Activated CD4-positive, alpha-beta T cell treated with anti-CD3 and anti-CD28 coated beads for 36 hours (primary cell): ENCODE measurements around the gene TTYH2. TPM values are rescaled to one million over a fixed set of nuclear protein-coding genes. Genes with fewer than 3 reads are reported as not detected.

Source experiments
- ATAC-seq: fragments of 200-7000 bp; cut with Tn5 transposase; one replicate; pipeline ENCODE4 v1.10.0; 2021; ENCODE audit warnings: mild to moderate bottlenecking, moderate library complexity
- CTCF ChIA-PET: fragments of 350-600 bp; sonication (Branson Sonifier 250); formaldehyde crosslinking; loops from one replicate; lab custom pipeline; 2021; ENCODE audit warnings: antibody characterized with exemption; lab: Charles Lee
- POLR2A ChIA-PET: fragments of 350-600 bp; sonication (Branson Sonifier 250); formaldehyde crosslinking; loops from one replicate; lab custom pipeline; 2021; ENCODE audit warnings: antibody characterized with exemption, inconsistent platforms; lab: Charles Lee
- DNase-seq: peaks from one replicate; pipeline ENCODE4 v3.0.0-alpha.2; 2020
- H3K27ac Mint-ChIP-seq: one replicate; pipeline ENCODE4 v1.8.0; 2021; ENCODE audit warnings: mixed read lengths
- H3K27me3 Mint-ChIP-seq: one replicate; pipeline ENCODE4 v1.8.0; 2021; ENCODE audit warnings: mixed read lengths
- H3K36me3 Mint-ChIP-seq: one replicate; pipeline ENCODE4 v1.8.0; 2021; ENCODE audit warnings: low read depth, mixed read lengths
- H3K4me1 Mint-ChIP-seq: one replicate; pipeline ENCODE4 v1.8.0; 2021; ENCODE audit warnings: mixed read lengths
- H3K4me3 Mint-ChIP-seq: one replicate; pipeline ENCODE4 v1.8.0; 2021; ENCODE audit warnings: mild to moderate bottlenecking, moderate library complexity, mixed read lengths
- H3K9me3 Mint-ChIP-seq: one replicate; pipeline ENCODE4 v1.8.0; 2021; ENCODE audit warnings: low read depth, mixed read lengths
- intact Hi-C, 2 experiments: fragments of 100-400 bp; cut with DNase I in 1 of 2; cut with micrococcal nuclease in 1 of 2; formaldehyde crosslinking; loops; one replicate each; pipeline versions ENCODE4 v1.14.2 to v1.15.1; 2022 to 2024; cut with DNase I, micrococcal nuclease
- total RNA-seq, 2 experiments: library from RNA; stranded (reverse); gene quantifications; one replicate each; pipeline ENCODE4 v1.2.3, GENCODE V29; 2021

The TTYH2 gene, protein sequence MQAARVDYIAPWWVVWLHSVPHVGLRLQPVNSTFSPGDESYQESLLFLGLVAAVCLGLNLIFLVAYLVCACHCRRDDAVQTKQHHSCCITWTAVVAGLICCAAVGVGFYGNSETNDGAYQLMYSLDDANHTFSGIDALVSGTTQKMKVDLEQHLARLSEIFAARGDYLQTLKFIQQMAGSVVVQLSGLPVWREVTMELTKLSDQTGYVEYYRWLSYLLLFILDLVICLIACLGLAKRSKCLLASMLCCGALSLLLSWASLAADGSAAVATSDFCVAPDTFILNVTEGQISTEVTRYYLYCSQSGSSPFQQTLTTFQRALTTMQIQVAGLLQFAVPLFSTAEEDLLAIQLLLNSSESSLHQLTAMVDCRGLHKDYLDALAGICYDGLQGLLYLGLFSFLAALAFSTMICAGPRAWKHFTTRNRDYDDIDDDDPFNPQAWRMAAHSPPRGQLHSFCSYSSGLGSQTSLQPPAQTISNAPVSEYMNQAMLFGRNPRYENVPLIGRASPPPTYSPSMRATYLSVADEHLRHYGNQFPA
- 1 to 10 TPM; 2.7 to 3.4 TPM for total RNA-seq

DNA sequence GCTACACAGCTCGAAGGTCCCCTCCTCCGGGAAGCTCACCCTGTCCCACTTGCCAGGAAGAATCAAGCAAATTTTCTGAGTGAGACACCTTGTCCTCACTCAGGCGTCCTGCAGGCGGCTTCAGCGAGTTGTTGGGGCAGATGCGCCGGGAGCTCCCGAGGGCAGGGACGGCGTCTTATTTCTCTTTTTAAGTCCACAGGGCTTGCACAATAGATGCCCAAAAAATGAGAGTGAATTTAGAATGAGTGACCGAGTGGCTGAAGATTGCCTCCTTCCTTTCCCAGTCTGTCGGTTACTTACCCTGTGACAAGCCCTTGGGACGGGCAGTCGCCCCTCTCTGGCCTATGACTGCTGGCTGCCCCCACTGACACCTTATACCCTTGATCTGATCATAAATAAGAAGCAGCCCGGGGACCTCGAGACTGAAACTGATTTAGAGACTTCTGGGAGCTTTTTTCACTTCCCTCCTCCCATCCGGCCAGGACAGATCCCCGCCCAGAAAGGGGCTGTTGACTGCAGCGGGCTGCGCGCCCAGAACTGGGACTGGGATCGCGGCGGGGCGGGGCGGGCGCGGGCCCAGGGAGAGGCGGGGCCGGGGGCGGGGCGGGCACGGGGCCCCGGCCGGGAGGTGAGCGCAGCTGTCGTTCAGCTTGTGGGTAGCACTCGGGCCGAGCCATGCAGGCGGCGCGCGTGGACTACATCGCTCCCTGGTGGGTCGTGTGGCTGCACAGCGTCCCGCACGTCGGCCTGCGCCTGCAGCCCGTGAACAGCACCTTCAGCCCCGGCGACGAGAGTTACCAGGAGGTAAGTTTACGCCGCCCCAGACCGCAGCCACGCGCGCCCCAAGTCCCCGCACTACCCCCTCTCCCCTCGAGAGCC, at the start of gene TTYH2:
TSS of gene TTYH2 (plus strand) at position 659 of the 879 bp plus-strand sequence. CDS start at position 676, 17 bp downstream.
- DNase-seq (peak; percentile 82), ATAC-seq (peak; percentile 62)
- H3K36me3 Mint-ChIP-seq: peaks cover 32% of the 10 kb centered on the region
- peak within 1 kb of the TSS; percentile 75 for H3K27ac Mint-ChIP-seq
- POLR2A ChIA-PET: interaction anchor here (0.6 to 1.2 kb wide), 5 partner anchors 10 to 86 kb away, joined by 3 to 6 read pairs (median 3); partner anchors contain the start of gene RPL38
- CTCF ChIA-PET: interaction anchor here (0.9 to 1.4 kb wide), 5 partner anchors 10 to 156 kb away, joined by 3 to 10 read pairs (median 6); partner anchors contain the start of gene RPL38
- H3K4me3 Mint-ChIP-seq: peak within 1 kb of the TSS; percentile 74
- intact Hi-C loops: loop anchor here (1.0 to 5.0 kb wide), 9 partner anchors 8 to 1001 kb away; partner anchors contain the start of genes NAT9 (in 1 of the 2) and RPL38 (in 1 of the 2)
- H3K9me3 Mint-ChIP-seq: no peaks in the 10 kb centered on the region
- no peaks in the 10 kb centered on the region for H3K27me3 Mint-ChIP-seq
- H3K4me1 Mint-ChIP-seq: peaks cover 61% of the 10 kb centered on the region

DNA sequence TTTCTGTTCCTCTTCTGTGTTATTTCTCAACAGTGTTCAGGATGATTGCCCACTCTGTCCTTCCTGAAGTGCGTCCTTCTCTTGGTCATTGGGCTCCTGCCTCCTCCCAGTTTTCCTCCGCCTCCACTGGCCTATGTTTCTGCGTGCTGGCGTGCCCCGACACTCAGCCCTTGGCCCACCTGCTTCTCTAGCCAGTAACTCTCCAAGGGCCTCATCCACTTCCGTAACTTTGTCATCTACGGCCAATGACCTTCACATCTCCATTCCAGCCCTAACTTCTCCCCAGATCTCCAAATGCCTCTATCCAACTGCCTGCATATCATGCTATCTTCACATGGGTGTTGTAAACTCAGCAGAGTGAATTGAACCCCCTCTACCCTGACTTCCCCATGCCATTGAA, 49.5 kb upstream of the TTYH2 start:
- Mint-ChIP-seq H3K4me1 (peaks cover 2% of the 10 kb centered on the region), H3K27ac (no peak overlapping the region), H3K4me3 (no peak overlapping the region), H3K9me3 (no peaks in the 10 kb centered on the region), H3K27me3 (peaks cover 14% of the 10 kb centered on the region), H3K36me3 (no peaks in the 10 kb centered on the region)
- intact Hi-C loops: no loop called here
- no peak for DNase-seq
- ChIA-PET CTCF (interaction anchor here (0.7 kb wide), 1 partner anchor 1342 kb away, joined by 3 read pairs; no protein-coding TSS in a partner anchor), POLR2A (no interaction called here)
- ATAC-seq: no peak

DNA sequence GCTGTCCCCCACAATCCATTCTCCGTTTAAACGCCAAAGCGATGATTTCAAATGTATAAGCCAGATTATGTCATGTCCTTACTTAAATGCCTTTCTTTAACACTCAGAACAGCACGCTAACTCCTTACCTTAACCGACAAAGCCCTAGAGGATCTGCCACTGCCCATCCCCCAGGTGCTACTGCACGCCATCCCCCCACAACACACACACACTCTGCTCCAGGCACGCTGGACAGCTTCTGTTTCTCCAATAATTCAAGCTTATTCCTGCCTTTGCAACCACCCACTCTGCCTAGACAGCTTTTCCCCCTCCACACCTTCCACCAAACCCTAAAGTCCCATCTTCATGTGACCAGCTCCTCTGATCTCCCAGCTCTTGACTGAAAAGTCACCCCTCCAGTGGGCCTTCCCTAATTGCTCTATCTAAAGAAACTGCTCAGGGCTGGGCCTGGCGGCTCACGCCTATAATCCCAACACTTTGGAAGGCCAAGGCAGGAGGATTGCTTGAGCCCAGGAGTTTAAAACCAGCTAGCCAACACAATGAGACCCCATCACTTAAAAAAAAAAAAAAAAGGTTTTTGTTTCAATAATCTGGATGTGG, 48.8 kb upstream of the TTYH2 start:
- CTCF ChIA-PET: no interaction called here
- no peak overlapping the region for H3K4me3 Mint-ChIP-seq

DNA sequence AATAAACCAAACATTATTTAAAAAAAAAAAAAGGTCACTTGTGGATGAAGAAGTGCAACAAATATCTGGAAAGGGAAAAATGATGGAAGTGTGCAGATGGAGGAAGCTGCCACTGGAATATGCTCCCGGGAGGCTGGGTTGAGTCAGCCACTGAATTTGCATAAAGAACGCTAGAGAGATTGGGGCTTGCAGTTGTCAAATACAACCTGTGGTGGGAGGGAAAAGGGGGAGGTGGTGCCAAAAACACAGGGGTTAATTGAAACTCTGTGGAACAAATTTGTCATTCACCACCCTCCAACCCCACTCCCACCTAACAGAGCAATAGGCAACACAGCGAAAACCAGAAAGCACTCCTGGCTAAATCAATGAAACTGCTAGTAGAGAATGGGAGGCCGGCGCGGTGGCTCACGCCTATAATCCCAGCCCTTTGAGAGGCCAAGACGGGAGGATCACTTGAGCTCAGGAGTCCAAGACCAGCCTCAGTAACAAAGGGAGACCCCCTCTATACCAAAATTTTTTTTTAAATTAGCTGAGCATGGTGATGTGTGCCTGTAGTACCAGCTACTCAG, 47.5 kb upstream of the TTYH2 start:
- no peak for ATAC-seq

More for the DNA sequence above, 48.8 kb upstream of the TTYH2 start:
- H3K4me1 Mint-ChIP-seq: peaks cover 2% of the 10 kb centered on the region
- DNase-seq: no peak
- H3K27me3 Mint-ChIP-seq: peaks cover 14% of the 10 kb centered on the region
- POLR2A ChIA-PET: no interaction called here
- intact Hi-C loops: no loop called here
- H3K36me3 Mint-ChIP-seq: no peaks in the 10 kb centered on the region
- H3K27ac Mint-ChIP-seq: no peak overlapping the region
- no peaks in the 10 kb centered on the region for H3K9me3 Mint-ChIP-seq
- ATAC-seq: no peak

DNA sequence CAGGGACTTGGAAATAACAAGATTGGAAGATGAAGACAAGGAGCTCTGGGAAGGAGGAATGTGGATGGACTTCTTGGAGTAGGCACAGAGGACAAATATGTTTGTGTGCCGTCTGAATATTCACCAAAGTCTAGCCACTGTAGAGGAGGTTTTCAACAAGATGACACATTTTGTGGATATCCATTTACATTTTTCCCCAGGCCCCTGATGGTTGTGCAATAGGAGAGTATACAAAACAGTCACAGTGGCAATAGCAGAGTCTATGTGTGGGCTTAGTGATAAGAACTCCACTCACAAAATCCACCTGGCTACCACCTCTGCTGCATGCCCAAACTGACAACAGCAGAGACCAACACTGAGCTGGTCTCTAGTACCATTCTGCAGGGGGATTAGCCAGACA, 42.4 kb upstream of the TTYH2 start:
- H3K9me3 Mint-ChIP-seq: no peaks in the 10 kb centered on the region
- no peak overlapping the region for H3K4me3 Mint-ChIP-seq
- intact Hi-C loops: loop anchor here in 1 of 2 experiments (5.0 kb wide), 1 partner anchor 79 kb away; no protein-coding TSS in a partner anchor

More for the DNA sequence above, 47.5 kb upstream of the TTYH2 start:
- no peaks in the 10 kb centered on the region for H3K9me3 Mint-ChIP-seq
- H3K4me1 Mint-ChIP-seq: peaks cover 2% of the 10 kb centered on the region
- peaks cover 13% of the 10 kb centered on the region for H3K27me3 Mint-ChIP-seq
- no peak overlapping the region for H3K27ac Mint-ChIP-seq
- H3K36me3 Mint-ChIP-seq: no peaks in the 10 kb centered on the region
- CTCF ChIA-PET: interaction anchor here (0.5 kb wide), 1 partner anchor 418 kb away, joined by 4 read pairs; no protein-coding TSS in a partner anchor
- no peak overlapping the region for H3K4me3 Mint-ChIP-seq
- DNase-seq: no peak
- intact Hi-C loops: no loop called here
- POLR2A ChIA-PET: no interaction called here

DNA sequence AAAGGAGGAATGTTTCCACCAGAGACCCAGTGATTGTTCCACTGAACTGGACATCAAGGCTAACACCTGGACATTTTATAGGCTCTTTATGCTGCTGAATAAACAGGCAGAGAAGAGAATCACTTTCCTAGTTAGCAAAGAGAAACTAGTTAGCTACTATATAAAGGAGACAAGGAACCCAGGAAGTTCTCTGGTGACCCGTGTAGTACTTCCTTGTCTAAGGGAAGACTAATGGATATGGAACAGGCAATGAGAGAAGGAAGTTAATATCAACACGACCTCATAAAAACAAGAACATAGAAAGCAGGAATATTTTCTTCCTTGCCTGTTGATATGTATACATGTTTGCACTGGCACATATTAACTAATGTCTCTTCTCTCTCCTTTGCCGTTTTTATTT, 40.7 kb upstream of the TTYH2 start:
- no peak for DNase-seq
- no peaks in the 10 kb centered on the region for H3K36me3 Mint-ChIP-seq
- H3K27me3 Mint-ChIP-seq: peaks cover 10% of the 10 kb centered on the region
- H3K4me3 Mint-ChIP-seq: no peak overlapping the region
- H3K27ac Mint-ChIP-seq: no peak overlapping the region
- POLR2A ChIA-PET: no interaction called here
- ATAC-seq: no peak
- CTCF ChIA-PET: no interaction called here
- intact Hi-C loops: loop anchor here in 1 of 2 experiments (5.0 kb wide), 1 partner anchor 80 kb away; no protein-coding TSS in a partner anchor
- no peaks in the 10 kb centered on the region for H3K4me1 Mint-ChIP-seq
- H3K9me3 Mint-ChIP-seq: no peaks in the 10 kb centered on the region

More for the DNA sequence above, 42.4 kb upstream of the TTYH2 start:
- H3K36me3 Mint-ChIP-seq: no peaks in the 10 kb centered on the region
- ATAC-seq (no peak), DNase-seq (no peak)
- POLR2A ChIA-PET: no interaction called here
- H3K27ac Mint-ChIP-seq: no peak overlapping the region
- peaks cover 12% of the 10 kb centered on the region for H3K27me3 Mint-ChIP-seq
- H3K4me1 Mint-ChIP-seq: peaks cover 2% of the 10 kb centered on the region
- CTCF ChIA-PET: no interaction called here

DNA sequence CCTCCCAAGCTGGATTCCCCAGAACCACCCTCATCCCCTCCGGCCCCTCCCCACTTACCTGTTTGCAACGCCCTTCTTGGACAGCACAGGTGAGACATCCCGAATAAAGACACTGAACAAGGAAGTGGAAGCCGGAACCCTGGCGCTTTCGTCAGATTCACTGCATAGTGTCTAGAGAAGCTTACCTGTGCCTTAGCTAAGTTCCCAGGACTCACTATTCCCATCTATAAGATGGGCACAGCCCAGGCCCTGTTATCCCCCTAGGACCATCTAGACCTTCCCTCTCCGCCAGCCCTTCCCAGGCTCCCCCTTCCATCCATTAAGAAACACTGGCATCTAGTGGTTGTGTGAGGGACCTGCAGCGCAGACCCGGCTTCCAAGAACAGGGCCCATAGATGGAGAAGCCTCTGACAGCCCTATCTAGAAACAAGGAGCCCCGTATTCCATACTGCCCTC, 36.8 kb upstream of the TTYH2 start:
- Mint-ChIP-seq H3K36me3 (no peaks in the 10 kb centered on the region), H3K4me3 (no peak overlapping the region), H3K27ac (no peak overlapping the region), H3K9me3 (no peaks in the 10 kb centered on the region), H3K4me1 (no peaks in the 10 kb centered on the region), H3K27me3 (peaks cover 9% of the 10 kb centered on the region)
- ChIA-PET CTCF (interaction anchor here (0.8 to 2.1 kb wide), 2 partner anchors 25 to 85 kb away, joined by 4 to 5 read pairs; no protein-coding TSS in a partner anchor), POLR2A (no interaction called here)
- ATAC-seq (peak; percentile 80), DNase-seq (peak; percentile 72)
- intact Hi-C loops: loop anchor here (1.0 to 5.0 kb wide), 4 partner anchors 86 to 747 kb away; no protein-coding TSS in a partner anchor

DNA sequence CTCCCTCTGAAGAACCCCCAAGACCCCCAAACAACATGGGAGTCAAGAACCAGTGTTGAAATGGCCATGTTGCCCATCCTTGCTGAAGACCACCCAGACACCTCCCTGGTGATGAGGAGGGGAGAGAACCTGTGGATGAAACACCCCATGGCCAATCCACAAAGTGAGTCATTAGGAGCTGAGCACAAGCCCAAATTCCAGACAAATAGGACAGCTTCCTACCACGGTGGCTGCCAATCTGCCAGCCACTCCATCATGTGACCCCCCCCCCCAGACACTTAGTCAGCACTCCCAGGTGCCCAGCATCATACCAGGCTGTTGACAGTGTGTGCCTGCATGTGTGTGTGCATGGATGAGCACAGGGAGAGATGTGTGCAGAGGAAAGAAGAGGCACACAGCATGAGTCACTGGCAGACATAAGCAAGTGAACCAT, 36.3 kb upstream of the TTYH2 start:
- no peak for DNase-seq
- peaks cover 10% of the 10 kb centered on the region for H3K27me3 Mint-ChIP-seq
- CTCF ChIA-PET: interaction anchor here (0.6 to 2.1 kb wide), 3 partner anchors 85 to 87 kb away, joined by 3 to 6 read pairs (median 5); no protein-coding TSS in a partner anchor
- intact Hi-C loops: loop anchor here (5.0 kb wide), 1 partner anchor 530 kb away; no protein-coding TSS in a partner anchor
- no peak overlapping the region for H3K27ac Mint-ChIP-seq
- H3K4me1 Mint-ChIP-seq: no peaks in the 10 kb centered on the region
- POLR2A ChIA-PET: no interaction called here
- peak; percentile 44 for ATAC-seq
- H3K4me3 Mint-ChIP-seq: no peak overlapping the region
- H3K36me3 Mint-ChIP-seq: no peaks in the 10 kb centered on the region
- H3K9me3 Mint-ChIP-seq: no peaks in the 10 kb centered on the region

DNA sequence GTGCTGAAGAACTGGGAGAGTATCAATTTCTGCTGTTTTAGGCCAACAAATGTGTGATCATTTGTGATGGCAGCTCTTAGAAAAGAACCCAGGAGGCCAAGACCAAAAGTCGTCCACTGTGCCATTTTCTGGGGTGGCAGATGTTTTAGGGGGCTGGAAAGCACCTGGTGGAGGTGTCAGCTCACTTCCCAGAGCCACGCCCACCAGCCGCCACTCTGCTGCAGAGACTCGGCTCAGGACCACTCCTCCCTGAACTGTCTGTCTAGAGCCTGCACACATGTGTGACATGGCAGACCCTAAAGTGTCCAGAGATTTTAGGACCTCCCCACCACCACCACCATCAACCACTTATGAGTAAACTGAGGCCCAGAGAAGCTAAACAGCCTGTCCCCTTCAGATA, 33.8 kb upstream of the TTYH2 start:
- POLR2A ChIA-PET: no interaction called here
- H3K4me3 Mint-ChIP-seq: no peak overlapping the region
- ATAC-seq (no peak), DNase-seq (no peak)
- no peaks in the 10 kb centered on the region for H3K4me1 Mint-ChIP-seq
- H3K36me3 Mint-ChIP-seq: no peaks in the 10 kb centered on the region
- CTCF ChIA-PET: interaction anchor here (0.6 to 1.0 kb wide), 4 partner anchors 8 to 89 kb away, joined by 3 read pairs; no protein-coding TSS in a partner anchor
- H3K27ac Mint-ChIP-seq: no peak overlapping the region
- H3K27me3 Mint-ChIP-seq: peaks cover 9% of the 10 kb centered on the region
- intact Hi-C loops: loop anchor here (5.0 kb wide), 1 partner anchor 532 kb away; no protein-coding TSS in a partner anchor
- H3K9me3 Mint-ChIP-seq: no peaks in the 10 kb centered on the region

DNA sequence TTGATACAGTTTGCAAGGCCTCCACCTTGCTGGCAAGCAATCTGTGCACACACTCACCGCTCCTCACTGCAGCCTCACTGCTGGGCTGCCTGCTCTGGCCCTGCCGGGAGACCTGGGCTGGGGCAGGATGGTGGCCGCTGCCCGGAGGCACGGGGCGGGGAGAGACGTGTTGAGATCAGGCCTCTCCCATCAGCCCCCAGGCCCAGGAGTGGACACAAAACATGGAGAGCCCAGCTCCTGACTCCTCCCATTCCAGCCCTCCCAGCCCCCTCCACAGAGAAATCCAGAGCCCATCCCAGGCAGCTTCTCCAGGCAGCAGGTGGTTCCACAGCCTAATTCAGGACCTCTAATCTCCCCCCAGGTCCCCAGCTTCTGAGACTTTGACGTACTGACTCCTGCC, 33.0 kb upstream of the TTYH2 start:
- no peak for ATAC-seq
- ChIA-PET CTCF (interaction anchor here (0.6 to 1.0 kb wide), 5 partner anchors 8 to 168 kb away, joined by 3 read pairs; no protein-coding TSS in a partner anchor), POLR2A (no interaction called here)
- H3K4me1 Mint-ChIP-seq: no peaks in the 10 kb centered on the region
- H3K27me3 Mint-ChIP-seq: peaks cover 9% of the 10 kb centered on the region
- intact Hi-C loops: no loop called here
- no peak overlapping the region for H3K4me3 Mint-ChIP-seq
- H3K9me3 Mint-ChIP-seq: no peaks in the 10 kb centered on the region
- no peaks in the 10 kb centered on the region for H3K36me3 Mint-ChIP-seq
- DNase-seq: no peak
- H3K27ac Mint-ChIP-seq: no peak overlapping the region
